PC-3 (cell line): Measurements from ENCODE around the gene RBM6. TPM values are rescaled to one million over a fixed set of nuclear protein-coding genes. Genes with fewer than 3 reads are reported as not detected.

Experiments
- ATAC-seq: fragments of 200-7000 bp; cut with Tn5 transposase; 2 replicates; pipeline ENCODE4 v1.9.1; 2020; ENCODE audit warnings: mild to moderate bottlenecking, moderate library complexity
- BruUV-seq: library from RNA; stranded (reverse); fragments of 400-500 nt; replicated peaks from 2 replicates; lab custom pipeline; 2021; lab: Mats Ljungman, UMichigan
- CTCF ChIA-PET: fragments of 300-600 bp; sonication (Branson Sonifier 250); formaldehyde crosslinking; loops from one replicate; lab custom pipeline; 2022; ENCODE audit warnings: antibody characterized with exemption; lab: Charles Lee
- POLR2A ChIA-PET: fragments of 300-600 bp; sonication (Branson Sonifier 250); formaldehyde crosslinking; loops from one replicate; lab custom pipeline; 2022; ENCODE audit warnings: antibody characterized with exemption; ENCODE audit not compliant: unreplicated experiment; lab: Charles Lee
- DNase-seq: peaks from one replicate; pipeline ENCODE4 v3.0.0-alpha.2; 2015
- H2AFZ ChIP-seq: fragments of 300-600 bp; sonication (generic); 2 replicates; pipeline ENCODE4 v1.6.0; 2016; ENCODE audit warnings: antibody characterized with exemption, low read length
- H3F3A ChIP-seq: fragments of 300-600 bp; sonication (generic); one replicate; pipeline ENCODE4 v1.6.0; 2017; ENCODE audit warnings: antibody characterized with exemption, low read length, control low read depth, mild to moderate bottlenecking; ENCODE audit not compliant: unreplicated experiment
- H3K27ac ChIP-seq: fragments of 300-600 bp; sonication (generic); 2 replicates; pipeline ENCODE4 v1.5.1; 2016; ENCODE audit warnings: mild to moderate bottlenecking, low read length
- H3K27me3 ChIP-seq: fragments of 300-600 bp; sonication (generic); 2 replicates; pipeline ENCODE4 v1.6.1; 2016; ENCODE audit warnings: low read length, mixed read lengths
- H3K36me3 ChIP-seq: fragments of 300-600 bp; sonication (generic); 2 replicates; pipeline ENCODE4 v1.6.1; 2016; ENCODE audit warnings: low read depth, mixed run types, low read length, mixed read lengths
- H3K4me1 ChIP-seq: fragments of 300-600 bp; sonication (generic); 2 replicates; pipeline ENCODE4 v1.5.1; 2016; ENCODE audit warnings: low read length; ENCODE audit not compliant: insufficient read depth
- H3K4me2 ChIP-seq: fragments of 300-600 bp; sonication (generic); 2 replicates; pipeline ENCODE4 v1.6.0; 2016; ENCODE audit warnings: low read length
- H3K4me3 ChIP-seq: fragments of 300-600 bp; sonication (generic); 2 replicates; pipeline ENCODE4 v1.5.1; 2016; ENCODE audit warnings: mild to moderate bottlenecking, low read length, mixed read lengths
- H3K79me2 ChIP-seq: fragments of 300-600 bp; sonication (generic); 2 replicates; pipeline ENCODE4 v1.6.1; 2017; ENCODE audit warnings: low read length, mixed read lengths
- H3K9ac ChIP-seq: fragments of 300-600 bp; sonication (generic); 2 replicates; pipeline ENCODE4 v1.6.0; 2016; ENCODE audit warnings: mild to moderate bottlenecking, low read length
- H3K9me2 ChIP-seq: fragments of 300-600 bp; sonication (generic); replicated peaks from 2 replicates; pipeline ENCODE4 v1.6.1; 2016; ENCODE audit warnings: mixed run types, low read length, mixed read lengths
- H3K9me3 ChIP-seq: fragments of 300-600 bp; sonication (generic); 2 replicates; pipeline ENCODE4 v1.6.1; 2016; ENCODE audit warnings: low read length, mixed read lengths
- H4K20me1 ChIP-seq: fragments of 300-600 bp; sonication (generic); 2 replicates; pipeline ENCODE4 v1.6.1; 2016; ENCODE audit warnings: low read length, mixed read lengths
- CTCF ChIP-seq: fragments of 300-600 bp; sonication (generic); conservative IDR thresholded peaks from 2 replicates; pipeline ENCODE4 v1.5.1; 2017; ENCODE audit warnings: antibody characterized with exemption, low read depth, mild to moderate bottlenecking, low read length
- EZH2 ChIP-seq: fragments of 300-600 bp; sonication (generic); IDR thresholded peaks from one replicate; pipeline ENCODE4 v1.6.1; 2017; ENCODE audit warnings: antibody characterized with exemption, mild to moderate bottlenecking, low read length; ENCODE audit not compliant: unreplicated experiment
- EZH2phosphoT487 ChIP-seq: fragments of 300-600 bp; sonication (generic); IDR thresholded peaks from 2 replicates; pipeline ENCODE4 v1.6.1; 2018; ENCODE audit warnings: mild to moderate bottlenecking, antibody characterized with exemption, low read length, borderline replicate concordance
- intact Hi-C: fragments of 100-400 bp; cut with micrococcal nuclease; formaldehyde crosslinking; loops from 2 replicates; pipeline ENCODE4 v1.9.0; 2023
- total RNA-seq: library from RNA; depleted of rRNA; stranded (reverse); fragments of >200 nt; gene quantifications from 2 replicates; pipeline ENCODE4 v1.2.3, GENCODE V29; 2014

The RBM6 gene
- total RNA-seq, 1 experiment from 2014 or later: 64.6 TPM

GRCh38 chr3:49910409-49911123 is 29.4 kb upstream of the RBM6 start:
- H3K36me3 ChIP-seq: peaks cover 8% of the 10 kb centered on the region
- ChIA-PET CTCF (no interaction called here), POLR2A (no interaction called here)
- TF ChIP-seq EZH2phosphoT487: no peak
- no peak for TF ChIP-seq EZH2
- no peak for TF ChIP-seq CTCF
- no peak overlapping the region for H2AFZ ChIP-seq
- H3K4me3 ChIP-seq: no peak overlapping the region
- ATAC-seq (no peak), DNase-seq (no peak)
- H3K9me2 ChIP-seq: no peaks in the 10 kb centered on the region
- BruUV-seq: no TSS peak
- intact Hi-C loops: no loop called here
- H3K9me3 ChIP-seq: no peaks in the 10 kb centered on the region
- H3K27ac ChIP-seq: no peak overlapping the region
- H3K27me3 ChIP-seq: no peaks in the 10 kb centered on the region
- H3K4me2 ChIP-seq: no peak overlapping the region
- peaks cover 1% of the 10 kb centered on the region; the same call in 1 of the 2 replicates for H3K79me2 ChIP-seq
- no peaks in the 10 kb centered on the region for H3F3A ChIP-seq
- no peaks in the 10 kb centered on the region for H4K20me1 ChIP-seq
- H3K4me1 ChIP-seq: peaks cover 13% of the 10 kb centered on the region
- no peak overlapping the region for H3K9ac ChIP-seq

- no peaks in the 10 kb centered on the region for H3K9me2 ChIP-seq
- no peak for ATAC-seq
- no peaks in the 10 kb centered on the region for H4K20me1 ChIP-seq
- no peak overlapping the region for H2AFZ ChIP-seq
- no peak overlapping the region for H3K27ac ChIP-seq
- no peak for TF ChIP-seq EZH2phosphoT487
- TF ChIP-seq EZH2: no peak
- no peak for TF ChIP-seq CTCF
- ChIA-PET CTCF (no interaction called here), POLR2A (no interaction called here)
- intact Hi-C loops: no loop called here
- H3K79me2 ChIP-seq: 0 out of 2 replicates have a peak, but pooled peaks cover 6% of the 10 kb centered on the region
- H3K4me2 ChIP-seq: no peak overlapping the region
- H3K9me3 ChIP-seq: no peaks in the 10 kb centered on the region
- no peak overlapping the region for H3K4me3 ChIP-seq
- no peaks in the 10 kb centered on the region for H3F3A ChIP-seq
- no peaks in the 10 kb centered on the region for H3K27me3 ChIP-seq
- no peak for DNase-seq
- peaks cover 8% of the 10 kb centered on the region for H3K36me3 ChIP-seq
- BruUV-seq: no TSS peak
- no peak overlapping the region for H3K9ac ChIP-seq
- peaks cover 8% of the 10 kb centered on the region for H3K4me1 ChIP-seq
Observed at GRCh38 chr3:49911124-49911420, 28.9 kb upstream of the RBM6 start.

- Histone ChIP-seq H3K9me3 (no peaks in the 10 kb centered on the region), H3K9ac (no peak overlapping the region), H3K9me2 (no peaks in the 10 kb centered on the region), H4K20me1 (no peaks in the 10 kb centered on the region), H3K27me3 (no peaks in the 10 kb centered on the region), H3K36me3 (peaks cover 8% of the 10 kb centered on the region), H3K4me3 (no peak overlapping the region), H3K27ac (no peak overlapping the region), H2AFZ (no peak overlapping the region), H3K4me1 (peaks cover 3% of the 10 kb centered on the region), H3F3A (no peaks in the 10 kb centered on the region), H3K4me2 (no peak overlapping the region), H3K79me2 (0 out of 2 replicates have a peak, but pooled peaks cover 6% of the 10 kb centered on the region)
- ATAC-seq (no peak), DNase-seq (no peak)
- POLR2A ChIA-PET: no interaction called here
- BruUV-seq: no TSS peak
- CTCF ChIA-PET: no interaction called here
- intact Hi-C loops: no loop called here
- TF ChIP-seq EZH2phosphoT487 (no peak), EZH2 (no peak), CTCF (no peak)
Observed at GRCh38 chr3:49911611-49912010, 28.3 kb upstream of the RBM6 start.
